Dermis blood vessel endothelial cell (primary cell): Measurements from ENCODE around the gene DOCK1. TPM values are rescaled to one million over a fixed set of nuclear protein-coding genes. Genes with fewer than 3 reads are reported as not detected.

Experiments
- DNase-seq: peaks from one replicate; pipeline ENCODE4 v3.0.0; 2010
- total RNA-seq: library from RNA; depleted of rRNA; stranded (reverse); fragments of >200 nt; gene quantifications from 2 replicates; pipeline ENCODE4 v1.2.3, GENCODE V29; 2014

The DOCK1 gene
- total RNA-seq, 1 donor from 2014 or later = 124 TPM

DNA sequence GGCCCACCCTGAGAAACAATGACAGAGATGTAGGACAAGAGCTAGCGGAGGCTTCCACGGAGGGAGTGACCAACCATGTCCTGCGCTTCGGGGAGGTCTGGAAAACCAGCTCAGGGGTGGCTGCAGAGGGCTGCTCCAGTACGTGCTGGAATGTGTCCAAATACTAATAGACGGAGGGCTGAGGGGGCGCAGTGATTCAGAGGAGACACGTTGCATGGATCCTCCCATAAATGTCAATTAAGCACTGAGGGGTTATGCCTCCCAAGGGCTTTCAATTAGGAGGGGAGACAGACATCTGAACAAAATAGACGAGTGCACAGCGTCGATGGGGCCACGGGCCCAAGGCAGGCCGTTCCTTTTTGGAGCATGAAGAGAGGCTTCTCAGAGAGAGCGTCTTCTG lies 592.9 kb downstream of the DOCK1 start:
- no peak for DNase-seq

DNA sequence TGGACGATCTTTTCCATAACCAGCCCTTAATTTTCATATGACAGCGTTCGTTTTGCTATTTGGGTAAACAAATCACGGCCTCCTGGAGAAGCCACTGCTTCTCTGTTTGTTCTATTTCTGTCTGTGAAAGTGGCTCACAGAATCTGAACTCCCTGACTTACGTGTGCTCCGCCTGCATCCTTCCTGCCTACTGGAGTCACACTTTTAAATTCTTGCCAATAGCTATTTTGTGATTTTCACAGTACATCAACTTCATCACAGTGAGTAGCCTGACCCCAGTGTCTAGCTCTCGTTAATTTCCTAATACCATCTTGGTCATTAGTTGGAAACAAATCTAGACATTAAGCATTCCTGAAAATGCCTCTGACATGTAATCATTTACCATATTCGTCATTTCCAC lies 594.9 kb downstream of the DOCK1 start:
- no peak for DNase-seq

Other genes with a start within 250 kb of the DOCK1 start
- gene C10orf90, start 234.7 kb upstream of the DOCK1 start, total RNA-seq = not detected in 2 replicates